Measurements from ENCODE around the gene CCDC171. TPM values are rescaled to one million over a fixed set of nuclear protein-coding genes. Genes with fewer than 3 reads are reported as not detected.

The CCDC171 gene
- total RNA-seq, 1 experiment from 2014 or later: 1.6 TPM

- intact Hi-C loops (cut with micrococcal nuclease; ENCODE audit: unreplicated experiment): loop anchor here (5.0 kb wide), 1 partner anchor 97 kb away; no protein-coding TSS in a partner anchor
- TF ChIP-seq CTCF (IDR thresholded peaks at IDR 0.05; ENCODE audit: insufficient read depth in 1 of 2, low read depth in 1 of 2, low read length in 1 of 2, severe bottlenecking in 1 of 2, unreplicated experiment in 1 of 2): no peak
- H3K4me3 ChIP-seq (ENCODE audit: low read depth, low read length): peak overlapping the region; percentile 79
- peak overlapping the region; percentile 79 for H3K4me3 Mint-ChIP-seq (ENCODE audit: unreplicated experiment)
- no peaks in the 10 kb centered on the region for H3K27me3 Mint-ChIP-seq (ENCODE audit: insufficient read depth, unreplicated experiment)
- no TSS peak for BruUV-seq (replicated peaks)
- no peaks in the 10 kb centered on the region for H3K36me3 ChIP-seq (ENCODE audit: control insufficient read depth, insufficient read depth, low read length)
- H3K9me3 ChIP-seq: no peaks in the 10 kb centered on the region
- POLR2A ChIA-PET: interaction anchor here (0.7 to 1.2 kb wide), 2 partner anchors 9 to 43 kb away, joined by 3 to 6 read pairs; partner anchors contain the start of gene CCDC171
- peak; percentile 34 to 46 for DNase-seq
- H3K27ac Mint-ChIP-seq (ENCODE audit: unreplicated experiment): peak overlapping the region; percentile 100
- H3K4me1 Mint-ChIP-seq (ENCODE audit: low read depth, unreplicated experiment): no peaks in the 10 kb centered on the region
- peaks cover 4% of the 10 kb centered on the region; the same call in 1 of the 2 replicates for H3K4me1 ChIP-seq
- CTCF ChIA-PET: no interaction called here
- no peaks in the 10 kb centered on the region for H3K9me3 Mint-ChIP-seq (ENCODE audit: unreplicated experiment)
- peaks cover 13% of the 10 kb centered on the region for H3K36me3 Mint-ChIP-seq (ENCODE audit: insufficient read depth, unreplicated experiment)
- H3K27me3 ChIP-seq (replicated peaks; ENCODE audit: control insufficient read depth, insufficient read depth, low read length): no peaks in the 10 kb centered on the region
Measured at GRCh38 chr9:15509931-15510788, 42.7 kb upstream of the CCDC171 start.

GRCh38 chr9:15510789-15511575 is 41.9 kb upstream of the CCDC171 start, which contains the start of gene PSIP1:
TSS of gene PSIP1 (minus strand) at chr9:15510970. CDS start at chr9:15510188, 782 bp downstream.
- TF ChIP-seq CTCF (IDR thresholded peaks at IDR 0.05; ENCODE audit: insufficient read depth in 1 of 2, low read depth in 1 of 2, low read length in 1 of 2, severe bottlenecking in 1 of 2, unreplicated experiment in 1 of 2): no peak
- BruUV-seq (replicated peaks): no TSS peak
- ChIA-PET CTCF (interaction anchor here (0.9 kb wide), 1 partner anchor 95 kb away, joined by 3 read pairs; no protein-coding TSS in a partner anchor), POLR2A (interaction anchor here (1.2 kb wide), 1 partner anchor 42 kb away, joined by 6 read pairs; the partner anchor contains the start of gene CCDC171)
- Mint-ChIP-seq H3K27ac (ENCODE audit: unreplicated experiment) (peak within 1 kb of the TSS; percentile 100), H3K4me3 (ENCODE audit: unreplicated experiment) (peak within 1 kb of the TSS; percentile 79), H3K4me1 (ENCODE audit: low read depth, unreplicated experiment) (no peaks in the 10 kb centered on the region), H3K9me3 (ENCODE audit: unreplicated experiment) (no peaks in the 10 kb centered on the region), H3K27me3 (ENCODE audit: insufficient read depth, unreplicated experiment) (peaks cover 3% of the 10 kb centered on the region), H3K36me3 (ENCODE audit: insufficient read depth, unreplicated experiment) (peaks cover 10% of the 10 kb centered on the region)
- H3K4me3 ChIP-seq (ENCODE audit: low read depth, low read length): peak within 1 kb of the TSS; percentile 79
- H3K27me3 ChIP-seq (replicated peaks; ENCODE audit: control insufficient read depth, insufficient read depth, low read length): no peaks in the 10 kb centered on the region
- intact Hi-C loops (cut with micrococcal nuclease; ENCODE audit: unreplicated experiment): loop anchor here (1.0 to 5.0 kb wide), 2 partner anchors 41 to 96 kb away; no protein-coding TSS in a partner anchor
- H3K4me1 ChIP-seq: peaks cover 4% of the 10 kb centered on the region; the same call in 1 of the 2 replicates
- H3K9me3 ChIP-seq: no peaks in the 10 kb centered on the region
- peak; percentile 64 to 78 for DNase-seq
- no peaks in the 10 kb centered on the region for H3K36me3 ChIP-seq (ENCODE audit: control insufficient read depth, insufficient read depth, low read length)

DNA sequence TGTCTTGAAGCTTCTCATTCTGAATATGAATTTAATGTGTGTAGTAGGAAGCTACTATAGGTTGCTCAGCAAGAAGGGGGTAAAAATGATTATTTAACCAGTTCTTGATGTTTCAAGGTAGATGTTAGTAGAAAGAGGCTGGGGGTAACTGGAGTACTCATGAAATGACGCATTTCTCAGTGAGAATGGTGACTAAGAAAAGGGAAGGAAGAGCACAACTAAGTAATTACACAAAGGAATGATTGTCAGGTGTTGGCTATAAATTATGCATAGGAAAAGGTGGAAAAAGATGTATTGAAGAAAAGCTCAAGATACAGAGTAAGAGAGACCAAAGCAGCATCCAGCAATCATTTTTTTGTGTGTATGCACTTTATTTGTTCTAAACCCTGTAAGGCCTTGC is 40.6 kb upstream of the CCDC171 start:
- Mint-ChIP-seq H3K4me1 (ENCODE audit: low read depth, unreplicated experiment) (no peaks in the 10 kb centered on the region), H3K4me3 (ENCODE audit: unreplicated experiment) (no peak overlapping the region), H3K27me3 (ENCODE audit: insufficient read depth, unreplicated experiment) (peaks cover 3% of the 10 kb centered on the region), H3K36me3 (ENCODE audit: insufficient read depth, unreplicated experiment) (peaks cover 7% of the 10 kb centered on the region), H3K9me3 (ENCODE audit: unreplicated experiment) (no peaks in the 10 kb centered on the region), H3K27ac (ENCODE audit: unreplicated experiment) (no peak overlapping the region)
- no peak for DNase-seq
- intact Hi-C loops (cut with micrococcal nuclease; ENCODE audit: unreplicated experiment): loop anchor here (5.0 kb wide), 1 partner anchor 95 kb away; no protein-coding TSS in a partner anchor
- TF ChIP-seq CTCF (IDR thresholded peaks at IDR 0.05; ENCODE audit: insufficient read depth in 1 of 2, low read depth in 1 of 2, low read length in 1 of 2, severe bottlenecking in 1 of 2, unreplicated experiment in 1 of 2): no peak
- H3K36me3 ChIP-seq (ENCODE audit: control insufficient read depth, insufficient read depth, low read length): no peaks in the 10 kb centered on the region
- no peak overlapping the region for H3K4me3 ChIP-seq (ENCODE audit: low read depth, low read length)
- no peaks in the 10 kb centered on the region for H3K27me3 ChIP-seq (replicated peaks; ENCODE audit: control insufficient read depth, insufficient read depth, low read length)
- BruUV-seq (replicated peaks): no TSS peak
- peaks cover 4% of the 10 kb centered on the region; the same call in 1 of the 2 replicates for H3K4me1 ChIP-seq
- ChIA-PET CTCF (no interaction called here), POLR2A (no interaction called here)
- H3K9me3 ChIP-seq: no peaks in the 10 kb centered on the region
